Measurements from ENCODE around the gene SOBP. TPM values are rescaled to one million over a fixed set of nuclear protein-coding genes. Genes with fewer than 3 reads are reported as not detected.

SOBP gene
- polyA plus RNA-seq, 2 of the 4 experiments (the other 2 are of a cell fraction), result 0.18 to 0.53 TPM

DNA sequence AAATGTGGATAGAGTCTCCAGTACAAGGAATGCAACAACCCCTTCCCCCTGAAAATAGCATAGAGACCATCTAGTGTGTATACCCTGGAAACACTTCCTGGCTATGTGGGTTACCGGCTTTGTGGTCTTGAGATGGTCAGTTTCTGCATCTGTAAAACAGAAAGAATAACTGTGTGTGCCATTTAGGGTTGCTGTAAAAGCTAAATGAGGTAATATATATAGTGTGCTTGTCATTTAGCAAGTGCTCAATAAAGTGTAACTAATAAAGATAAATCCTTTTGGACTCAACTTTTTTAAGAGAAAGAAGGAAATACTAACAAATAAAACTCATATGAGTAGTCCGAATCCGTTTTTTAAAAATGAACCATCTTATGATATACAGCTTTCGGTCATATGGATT, 109.1 kb downstream of the SOBP start:
- CTCF ChIA-PET, result no interaction called here
- 86% methylated on average over 4 of the region's 4 CpGs for whole genome bisulfite sequencing (ENCODE audit: missing lambda C conversion rate)
- POLR2A ChIA-PET, result no interaction called here

DNA sequence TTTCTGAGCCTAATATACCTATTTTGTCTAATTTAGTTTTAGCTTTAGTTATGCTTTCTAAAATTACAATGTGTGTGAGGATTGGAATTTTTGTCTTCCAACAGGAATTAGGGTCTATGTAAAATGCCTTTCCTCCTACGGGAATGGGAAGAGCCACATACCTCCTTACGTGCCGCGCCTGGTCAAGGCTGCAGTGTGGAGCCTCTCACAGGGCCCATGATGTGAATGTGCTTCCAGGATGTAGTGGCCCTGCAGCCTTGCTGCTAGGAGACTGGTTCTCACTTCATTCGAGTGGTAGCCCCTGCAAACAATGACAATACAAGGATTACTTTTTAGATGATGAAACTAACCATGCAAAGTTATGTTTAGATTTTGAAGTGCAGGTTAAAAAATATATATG, 110.2 kb downstream of the SOBP start:
- Histone ChIP-seq H3K4me2 (peak overlapping the region; percentile 72; the same call in 2 of the 3 replicates), H3K4me3 (no peak overlapping the region), H3K27ac (peak overlapping the region in 1 of 2 experiments; percentile 70; a peak in 2 of 6 replicates), H3K9me3 (no peaks in the 10 kb centered on the region), H3K4me1 (peaks cover 25% of the 10 kb centered on the region)
- CTCF ChIA-PET, result interaction anchor here (0.6 kb wide), 1 partner anchor 24 kb away, joined by 3 read pairs; no protein-coding TSS in a partner anchor
- POLR2A ChIA-PET, result no interaction called here
- 74% methylated on average over 5 of the region's 5 CpGs for WGBS (ENCODE audit: missing lambda C conversion rate)
- FAIRE-seq (no peak), DNase-seq (ENCODE audit: low read depth in 1 of 2, low spot score in 1 of 2) (peak in 1 of 2 experiments; percentile 7), ATAC-seq (no peak)
- TF ChIP-seq RNF2 (IDR thresholded peaks at IDR 0.05; ENCODE audit: borderline replicate concordance, low read depth) (no peak), RCOR1 (IDR thresholded peaks at IDR 0.05; ENCODE audit: low read depth, low read length) (no peak), JUN (IDR thresholded peaks at IDR 0.05) (no peak), GATA3 (IDR thresholded peaks at IDR 0.05; ENCODE audit: borderline replicate concordance) (no peak), TP53 (CRISPR knock-in tag; IDR thresholded peaks at IDR 0.05) (no peak), HOXB13 (CRISPR knock-in tag; IDR thresholded peaks at IDR 0.05; ENCODE audit: low read depth) (no peak), CHD4 (IDR thresholded peaks at IDR 0.05; ENCODE audit: borderline replicate concordance) (no peak), CEBPB (IDR thresholded peaks at IDR 0.05) (no peak), KDM1A (IDR thresholded peaks at IDR 0.05; ENCODE audit: low read depth) (no peak), BCL3 (IDR thresholded peaks at IDR 0.05) (no peak), HOXA7 (CRISPR knock-in tag; IDR thresholded peaks at IDR 0.05) (no peak), MAZ (IDR thresholded peaks at IDR 0.05; ENCODE audit: borderline replicate concordance, low read depth, low read length) (no peak), BHLHE40 (IDR thresholded peaks at IDR 0.05; ENCODE audit: low read depth, low read length) (no peak), SMC3 (IDR thresholded peaks at IDR 0.05) (no peak), CBX8 (IDR thresholded peaks at IDR 0.05) (no peak), NFE2L2 (conservative IDR thresholded peaks at IDR 0.05; ENCODE audit: low read length) (no peak)
- TF ChIP-seq, protein P1, sequence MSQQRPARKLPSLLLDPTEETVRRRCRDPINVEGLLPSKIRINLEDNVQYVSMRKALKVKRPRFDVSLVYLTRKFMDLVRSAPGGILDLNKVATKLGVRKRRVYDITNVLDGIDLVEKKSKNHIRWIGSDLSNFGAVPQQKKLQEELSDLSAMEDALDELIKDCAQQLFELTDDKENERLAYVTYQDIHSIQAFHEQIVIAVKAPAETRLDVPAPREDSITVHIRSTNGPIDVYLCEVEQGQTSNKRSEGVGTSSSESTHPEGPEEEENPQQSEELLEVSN (IDR thresholded peaks at IDR 0.05; ENCODE audit: borderline replicate concordance, low read depth), result no peak
- TF ChIP-seq, protein P2, sequence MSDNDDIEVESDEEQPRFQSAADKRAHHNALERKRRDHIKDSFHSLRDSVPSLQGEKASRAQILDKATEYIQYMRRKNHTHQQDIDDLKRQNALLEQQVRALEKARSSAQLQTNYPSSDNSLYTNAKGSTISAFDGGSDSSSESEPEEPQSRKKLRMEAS (IDR thresholded peaks at IDR 0.05), result no peak

More for the DNA sequence above, 109.1 kb downstream of the SOBP start:
- TF ChIP-seq TFCP2L1 (CRISPR knock-in tag; IDR thresholded peaks at IDR 0.05) (no peak), PBX3 (IDR thresholded peaks at IDR 0.05) (no peak)
- TF ChIP-seq, protein P3, sequence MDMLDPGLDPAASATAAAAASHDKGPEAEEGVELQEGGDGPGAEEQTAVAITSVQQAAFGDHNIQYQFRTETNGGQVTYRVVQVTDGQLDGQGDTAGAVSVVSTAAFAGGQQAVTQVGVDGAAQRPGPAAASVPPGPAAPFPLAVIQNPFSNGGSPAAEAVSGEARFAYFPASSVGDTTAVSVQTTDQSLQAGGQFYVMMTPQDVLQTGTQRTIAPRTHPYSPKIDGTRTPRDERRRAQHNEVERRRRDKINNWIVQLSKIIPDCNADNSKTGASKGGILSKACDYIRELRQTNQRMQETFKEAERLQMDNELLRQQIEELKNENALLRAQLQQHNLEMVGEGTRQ (IDR thresholded peaks at IDR 0.05), result no peak
- FAIRE-seq (no peak), ATAC-seq (no peak), DNase-seq (ENCODE audit: low read depth in 1 of 2, low spot score in 1 of 2) (no peak)
- Histone ChIP-seq H3K27ac (no peak overlapping the region), H3K4me2 (no peak overlapping the region), H3K4me3 (no peak overlapping the region), H3K4me1 (peaks cover 25% of the 10 kb centered on the region), H3K9me3 (no peaks in the 10 kb centered on the region)

DNA sequence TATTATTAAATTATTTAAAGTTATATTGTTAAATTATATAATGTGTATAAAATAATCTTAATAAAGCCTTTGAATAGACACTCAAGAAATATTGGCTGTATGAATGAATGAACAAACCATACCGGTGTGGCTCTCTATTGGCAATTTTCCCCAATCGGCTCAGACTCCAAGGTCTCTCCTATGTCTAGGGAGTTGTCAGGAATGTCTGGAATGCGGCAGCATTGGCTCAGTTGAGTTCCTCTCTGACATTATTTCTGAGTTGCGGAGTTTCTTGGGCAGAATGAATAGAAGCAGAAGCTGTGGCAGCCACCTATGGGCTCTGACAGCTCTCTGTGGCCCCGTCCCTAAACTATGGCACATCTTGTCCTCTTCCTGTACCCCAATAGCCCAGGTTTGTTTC, 111.0 kb downstream of the SOBP start:
- ChIA-PET POLR2A (no interaction called here), CTCF (interaction anchor here (0.6 kb wide), 1 partner anchor 24 kb away, joined by 3 read pairs; no protein-coding TSS in a partner anchor)
- Histone ChIP-seq H3K4me1 (peaks cover 25% of the 10 kb centered on the region), H3K4me3 (no peak overlapping the region), H3K9me3 (no peaks in the 10 kb centered on the region), H3K4me2 (peak overlapping the region; percentile 72), H3K27ac (peak overlapping the region; percentile 55 to 75; a peak in 5 of 6 replicates)
- FAIRE-seq, result no peak
- 19% methylated on average over 5 of the region's 5 CpGs for WGBS (ENCODE audit: missing lambda C conversion rate)
- peak; percentile 56 to 88; a peak in 4 of 6 replicates for ATAC-seq
- peak; percentile 25 to 51 for DNase-seq (ENCODE audit: low read depth in 1 of 2, low spot score in 1 of 2)
- TF ChIP-seq CHD2 (IDR thresholded peaks at IDR 0.05; ENCODE audit: low read length, partially characterized antibody) (no peak), TFCP2L1 (CRISPR knock-in tag; IDR thresholded peaks at IDR 0.05) (no peak), ZSCAN20 (CRISPR knock-in tag; IDR thresholded peaks at IDR 0.05) (no peak), NR3C1 (IDR thresholded peaks at IDR 0.05) (no peak), HDAC2 (IDR thresholded peaks at IDR 0.05) (no peak), EP300 (IDR thresholded peaks at IDR 0.05) (no peak), ESRRA (IDR thresholded peaks at IDR 0.05; ENCODE audit: borderline replicate concordance, low read length) (no peak), FOSL2 (IDR thresholded peaks at IDR 0.05) (no peak), FOSL2 (CRISPR knock-in tag; IDR thresholded peaks at IDR 0.05) (no peak), SREBF2 (IDR thresholded peaks at IDR 0.05) (no peak), EHF (CRISPR knock-in tag; IDR thresholded peaks at IDR 0.05) (no peak)
- TF ChIP-seq, protein P3 (IDR thresholded peaks at IDR 0.05), result no peak
- TF ChIP-seq, protein P2 (IDR thresholded peaks at IDR 0.05), result no peak
- TF ChIP-seq, protein P4, sequence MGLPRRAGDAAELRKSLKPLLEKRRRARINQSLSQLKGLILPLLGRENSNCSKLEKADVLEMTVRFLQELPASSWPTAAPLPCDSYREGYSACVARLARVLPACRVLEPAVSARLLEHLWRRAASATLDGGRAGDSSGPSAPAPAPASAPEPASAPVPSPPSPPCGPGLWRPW (IDR thresholded peaks at IDR 0.05), result no peak

All from A549 (cell line).